ENCODE data around the gene PUM1. TPM values are rescaled to one million over a fixed set of nuclear protein-coding genes. Genes with fewer than 3 reads are reported as not detected.

The PUM1 gene
- total RNA-seq, 1 donor from 2014 or later, result 143 TPM

DNA sequence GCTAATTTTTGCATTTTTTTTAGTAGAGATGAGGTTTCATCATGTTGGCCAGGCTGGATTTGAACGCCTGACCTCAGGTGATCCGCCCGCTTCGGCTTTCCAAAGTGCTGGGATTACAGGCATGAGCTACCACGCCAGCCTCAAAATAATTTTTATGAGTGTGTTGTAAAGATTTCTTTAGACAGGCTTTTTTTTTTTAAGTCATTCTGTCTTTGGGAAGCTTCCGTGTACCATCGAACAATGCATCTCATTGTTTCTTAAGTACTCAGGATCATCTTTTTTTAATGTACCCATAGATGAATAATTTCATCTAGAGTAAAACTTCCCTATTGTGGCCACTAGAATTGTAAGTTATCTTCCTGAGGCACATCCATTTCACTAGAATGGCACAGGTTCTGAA, 137.3 kb downstream of the PUM1 start:
- H3K36me3 Mint-ChIP-seq (ENCODE audit: low read depth, unreplicated experiment), result peaks cover 7% of the 10 kb centered on the region
- Histone ChIP-seq H2AFZ (ENCODE audit: low read depth, low read length) (no peak overlapping the region), H3K4me3 (ENCODE audit: insufficient read depth, low read depth, low read length) (no peak overlapping the region), H3K36me3 (ENCODE audit: insufficient read depth, low read length) (peaks cover 5% of the 10 kb centered on the region), H3K27ac (ENCODE audit: low read depth, low read length) (no peak overlapping the region), H3K27me3 (ENCODE audit: insufficient read depth, low read length) (no peaks in the 10 kb centered on the region), H3K9ac (ENCODE audit: low read length) (no peak overlapping the region), H3K4me1 (ENCODE audit: insufficient read depth, low read length) (no peaks in the 10 kb centered on the region), H3K4me2 (ENCODE audit: low read length) (no peak overlapping the region), H4K20me1 (ENCODE audit: insufficient read depth, low read length) (peaks cover 26% of the 10 kb centered on the region), H3K79me2 (ENCODE audit: insufficient read depth, low read length) (no peaks in the 10 kb centered on the region), H3K9me3 (ENCODE audit: insufficient read depth, low read depth, low read length) (no peaks in the 10 kb centered on the region)
- DNase-seq (ENCODE audit: low read depth) (no peak), FAIRE-seq (no peak)
- H3K27ac Mint-ChIP-seq (ENCODE audit: unreplicated experiment), result peak overlapping the region; percentile 66
- peaks cover 36% of the 10 kb centered on the region for H3K4me1 Mint-ChIP-seq (ENCODE audit: low read depth, unreplicated experiment)
- no peaks in the 10 kb centered on the region for H3K27me3 Mint-ChIP-seq (ENCODE audit: low read depth, unreplicated experiment)
- TF ChIP-seq EZH2 (IDR thresholded peaks at IDR 0.05; ENCODE audit: insufficient read depth, low read length), result no peak
- TF ChIP-seq, protein P1, sequence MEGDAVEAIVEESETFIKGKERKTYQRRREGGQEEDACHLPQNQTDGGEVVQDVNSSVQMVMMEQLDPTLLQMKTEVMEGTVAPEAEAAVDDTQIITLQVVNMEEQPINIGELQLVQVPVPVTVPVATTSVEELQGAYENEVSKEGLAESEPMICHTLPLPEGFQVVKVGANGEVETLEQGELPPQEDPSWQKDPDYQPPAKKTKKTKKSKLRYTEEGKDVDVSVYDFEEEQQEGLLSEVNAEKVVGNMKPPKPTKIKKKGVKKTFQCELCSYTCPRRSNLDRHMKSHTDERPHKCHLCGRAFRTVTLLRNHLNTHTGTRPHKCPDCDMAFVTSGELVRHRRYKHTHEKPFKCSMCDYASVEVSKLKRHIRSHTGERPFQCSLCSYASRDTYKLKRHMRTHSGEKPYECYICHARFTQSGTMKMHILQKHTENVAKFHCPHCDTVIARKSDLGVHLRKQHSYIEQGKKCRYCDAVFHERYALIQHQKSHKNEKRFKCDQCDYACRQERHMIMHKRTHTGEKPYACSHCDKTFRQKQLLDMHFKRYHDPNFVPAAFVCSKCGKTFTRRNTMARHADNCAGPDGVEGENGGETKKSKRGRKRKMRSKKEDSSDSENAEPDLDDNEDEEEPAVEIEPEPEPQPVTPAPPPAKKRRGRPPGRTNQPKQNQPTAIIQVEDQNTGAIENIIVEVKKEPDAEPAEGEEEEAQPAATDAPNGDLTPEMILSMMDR (IDR thresholded peaks at IDR 0.05; ENCODE audit: insufficient read depth, low read depth, low read length), result no peak
- no peak overlapping the region for H3K4me3 Mint-ChIP-seq (ENCODE audit: unreplicated experiment)
- no peaks in the 10 kb centered on the region for H3K9me3 Mint-ChIP-seq (ENCODE audit: unreplicated experiment)

DNA sequence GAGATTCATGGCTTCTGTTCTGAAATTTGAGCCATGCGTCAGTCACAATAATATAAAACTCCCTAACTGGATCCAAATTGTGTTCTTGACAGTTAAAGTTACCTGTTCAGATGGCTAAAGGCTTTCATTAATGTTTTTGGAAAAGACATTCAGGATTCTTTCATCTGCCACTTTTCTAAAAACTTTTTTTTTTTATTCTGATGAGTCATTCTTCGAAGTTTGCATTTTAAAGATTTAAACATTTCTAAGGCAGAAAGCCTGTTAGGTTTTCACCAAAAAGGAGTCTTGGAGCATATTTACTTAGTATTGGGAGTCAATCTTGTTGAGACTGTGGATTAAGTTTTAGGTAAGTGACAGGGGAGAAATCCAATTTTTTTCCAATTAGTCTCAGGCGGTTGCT, 138.1 kb downstream of the PUM1 start:
- peaks cover 5% of the 10 kb centered on the region for H3K36me3 Mint-ChIP-seq (ENCODE audit: low read depth, unreplicated experiment)
- H3K4me1 Mint-ChIP-seq (ENCODE audit: low read depth, unreplicated experiment), result peaks cover 34% of the 10 kb centered on the region
- H3K27ac Mint-ChIP-seq (ENCODE audit: unreplicated experiment), result no peak overlapping the region
- Histone ChIP-seq H3K4me3 (ENCODE audit: insufficient read depth, low read depth, low read length) (no peak overlapping the region), H3K9ac (ENCODE audit: low read length) (no peak overlapping the region), H4K20me1 (ENCODE audit: insufficient read depth, low read length) (peaks cover 22% of the 10 kb centered on the region), H3K9me3 (ENCODE audit: insufficient read depth, low read depth, low read length) (no peaks in the 10 kb centered on the region), H3K79me2 (ENCODE audit: insufficient read depth, low read length) (no peaks in the 10 kb centered on the region), H3K4me1 (ENCODE audit: insufficient read depth, low read length) (no peaks in the 10 kb centered on the region), H2AFZ (ENCODE audit: low read depth, low read length) (no peak overlapping the region), H3K27me3 (ENCODE audit: insufficient read depth, low read length) (no peaks in the 10 kb centered on the region), H3K4me2 (ENCODE audit: low read length) (no peak overlapping the region), H3K27ac (ENCODE audit: low read depth, low read length) (no peak overlapping the region), H3K36me3 (ENCODE audit: insufficient read depth, low read length) (peaks cover 5% of the 10 kb centered on the region)
- no peak for FAIRE-seq
- H3K4me3 Mint-ChIP-seq (ENCODE audit: unreplicated experiment), result no peak overlapping the region
- H3K27me3 Mint-ChIP-seq (ENCODE audit: low read depth, unreplicated experiment), result no peaks in the 10 kb centered on the region
- no peaks in the 10 kb centered on the region for H3K9me3 Mint-ChIP-seq (ENCODE audit: unreplicated experiment)
- no peak for DNase-seq (ENCODE audit: low read depth)
- TF ChIP-seq, protein P1 (IDR thresholded peaks at IDR 0.05; ENCODE audit: insufficient read depth, low read depth, low read length), result no peak
- TF ChIP-seq EZH2 (IDR thresholded peaks at IDR 0.05; ENCODE audit: insufficient read depth, low read length), result no peak

GRCh38 chr1:30923597-30923996, 141.9 kb downstream of the PUM1 start:
- FAIRE-seq (no peak), DNase-seq (ENCODE audit: low read depth) (peak; percentile 56)
- H2AFZ ChIP-seq (ENCODE audit: low read depth, low read length), result no peak overlapping the region
- no peaks in the 10 kb centered on the region for H3K9me3 ChIP-seq (ENCODE audit: insufficient read depth, low read depth, low read length)
- no peaks in the 10 kb centered on the region for H3K9me3 Mint-ChIP-seq (ENCODE audit: unreplicated experiment)
- H3K36me3 ChIP-seq (ENCODE audit: insufficient read depth, low read length), result no peaks in the 10 kb centered on the region
- H3K4me1 ChIP-seq (ENCODE audit: insufficient read depth, low read length), result peaks cover 12% of the 10 kb centered on the region
- no peaks in the 10 kb centered on the region for H3K79me2 ChIP-seq (ENCODE audit: insufficient read depth, low read length)
- H3K27me3 ChIP-seq (ENCODE audit: insufficient read depth, low read length), result no peaks in the 10 kb centered on the region
- no peak overlapping the region for H3K4me3 ChIP-seq (ENCODE audit: insufficient read depth, low read depth, low read length)
- H3K4me1 Mint-ChIP-seq (ENCODE audit: low read depth, unreplicated experiment), result peaks cover 23% of the 10 kb centered on the region
- no peak overlapping the region for H3K4me2 ChIP-seq (ENCODE audit: low read length)
- H4K20me1 ChIP-seq (ENCODE audit: insufficient read depth, low read length), result peaks cover 3% of the 10 kb centered on the region
- no peak overlapping the region for H3K9ac ChIP-seq (ENCODE audit: low read length)
- H3K27ac ChIP-seq (ENCODE audit: low read depth, low read length), result no peak overlapping the region
- H3K27ac Mint-ChIP-seq (ENCODE audit: unreplicated experiment), result no peak overlapping the region
- TF ChIP-seq EZH2 (IDR thresholded peaks at IDR 0.05; ENCODE audit: insufficient read depth, low read length), result no peak
- TF ChIP-seq, protein P1 (IDR thresholded peaks at IDR 0.05; ENCODE audit: insufficient read depth, low read depth, low read length), result no peak
- H3K36me3 Mint-ChIP-seq (ENCODE audit: low read depth, unreplicated experiment), result no peaks in the 10 kb centered on the region
- no peak overlapping the region for H3K4me3 Mint-ChIP-seq (ENCODE audit: unreplicated experiment)
- no peaks in the 10 kb centered on the region for H3K27me3 Mint-ChIP-seq (ENCODE audit: low read depth, unreplicated experiment)

Measured in astrocyte (in vitro differentiated cells and primary cell).